ENCODE data around the gene RFFL. TPM values are rescaled to one million over a fixed set of nuclear protein-coding genes. Genes with fewer than 3 reads are reported as not detected.
"Not testable (repeated sequence)": the region's sequence is repeated elsewhere in the genome, so short reads cannot be mapped to it uniquely, and the experiment has no call there.

RFFL gene, protein sequence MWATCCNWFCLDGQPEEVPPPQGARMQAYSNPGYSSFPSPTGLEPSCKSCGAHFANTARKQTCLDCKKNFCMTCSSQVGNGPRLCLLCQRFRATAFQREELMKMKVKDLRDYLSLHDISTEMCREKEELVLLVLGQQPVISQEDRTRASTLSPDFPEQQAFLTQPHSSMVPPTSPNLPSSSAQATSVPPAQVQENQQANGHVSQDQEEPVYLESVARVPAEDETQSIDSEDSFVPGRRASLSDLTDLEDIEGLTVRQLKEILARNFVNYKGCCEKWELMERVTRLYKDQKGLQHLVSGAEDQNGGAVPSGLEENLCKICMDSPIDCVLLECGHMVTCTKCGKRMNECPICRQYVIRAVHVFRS
- 10 to 100 TPM; 22.1 to 26.2 (median 22.9) TPM for polyA plus RNA-seq (ENCODE audit: insufficient read length in 3 of 3)
- long read RNA-seq, donor 1, full-length matches to known transcripts = 1 of 7 reads
- long read RNA-seq, donor 1, partial matches to known transcripts = 6 of 7 reads
- long read RNA-seq, donor 1, other reads (novel, unspliced or antisense) = 0 of 7 reads
- long read RNA-seq, donor 2, full-length matches to known transcripts = 1 of 1 reads
- long read RNA-seq, donor 2, partial matches to known transcripts = 0 of 1 reads
- long read RNA-seq, donor 2, other reads (novel, unspliced or antisense) = 0 of 1 reads
- long read RNA-seq, donor 3, full-length matches to known transcripts = 1 of 1 reads
- long read RNA-seq, donor 3, partial matches to known transcripts = 0 of 1 reads
- long read RNA-seq, donor 3, other reads (novel, unspliced or antisense) = 0 of 1 reads
- long read RNA-seq, donor 4, partial matches to known transcripts = 24 of 24 reads
- long read RNA-seq, donor 4, other reads (novel, unspliced or antisense) = 0 of 24 reads
- long read RNA-seq, donor 5 = 0 reads
- long read RNA-seq, donor 6, full-length matches to known transcripts = 2 of 34 reads
- long read RNA-seq, donor 6, partial matches to known transcripts = 32 of 34 reads
- long read RNA-seq, donor 6, other reads (novel, unspliced or antisense) = 0 of 34 reads
- long read RNA-seq, donor 7 = 0 reads
- long read RNA-seq, donor 8 = 0 reads
- long read RNA-seq, donor 9, full-length matches to known transcripts = 1 of 1 reads
- long read RNA-seq, donor 9, partial matches to known transcripts = 0 of 1 reads
- long read RNA-seq, donor 9, other reads (novel, unspliced or antisense) = 0 of 1 reads
- long read RNA-seq, donor 10 = 0 reads
- long read RNA-seq, donor 11, full-length matches to known transcripts = 1 of 1 reads
- long read RNA-seq, donor 11, partial matches to known transcripts = 0 of 1 reads
- long read RNA-seq, donor 11, other reads (novel, unspliced or antisense) = 0 of 1 reads
- long read RNA-seq, donor 12 = 0 reads
- long read RNA-seq, donor 13 = 0 reads
- long read RNA-seq, donor 14 = 0 reads
- long read RNA-seq, donor 15 = 0 reads
- long read RNA-seq, donor 16, full-length matches to known transcripts = 3 of 3 reads
- long read RNA-seq, donor 16, partial matches to known transcripts = 0 of 3 reads
- long read RNA-seq, donor 16, other reads (novel, unspliced or antisense) = 0 of 3 reads

DNA sequence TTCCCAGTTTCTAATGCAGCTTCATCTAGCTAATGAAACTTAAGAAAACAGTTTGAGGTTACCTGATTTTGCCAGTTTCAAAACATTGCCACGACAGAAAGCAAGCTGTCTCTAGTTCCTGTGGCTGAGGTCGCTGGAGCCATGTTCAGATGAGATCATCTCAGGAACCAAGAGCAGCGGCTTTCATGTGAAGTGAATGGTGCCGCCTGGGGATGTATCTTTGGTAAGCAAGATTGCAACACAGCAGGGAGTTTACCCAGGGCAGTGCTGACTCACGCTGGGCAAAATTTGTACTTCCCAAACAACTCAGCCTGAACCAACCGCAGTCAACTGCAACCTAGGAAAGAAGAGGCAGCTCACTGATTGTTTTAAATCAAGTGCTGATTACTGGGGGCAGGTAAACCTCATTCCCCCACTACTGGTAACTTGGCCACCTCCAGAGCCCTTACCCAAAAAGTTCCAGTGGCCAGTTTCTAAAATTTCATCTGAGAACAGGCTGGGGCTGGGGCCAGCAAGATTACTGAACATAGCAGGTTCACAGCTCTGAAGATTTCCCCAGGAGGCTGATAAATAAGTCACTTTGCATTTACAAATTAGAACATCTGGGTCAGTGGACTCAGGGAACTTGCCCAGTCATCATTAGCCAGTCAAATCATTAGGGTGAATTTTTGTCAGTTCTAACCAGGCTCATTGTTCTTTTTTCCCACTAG, at the start of gene RFFL:
Gene RFFL, minus strand, starts transcription at position 194 of the 710 bp plus-strand sequence. CDS start 37,154 bp downstream, outside the sequence.
- peak; percentile 35 to 81 (median 58) for DNase-seq (ENCODE audit: extremely low read depth in 1 of 11, low read depth in 9 of 11, low spot score in 4 of 11)

DNA sequence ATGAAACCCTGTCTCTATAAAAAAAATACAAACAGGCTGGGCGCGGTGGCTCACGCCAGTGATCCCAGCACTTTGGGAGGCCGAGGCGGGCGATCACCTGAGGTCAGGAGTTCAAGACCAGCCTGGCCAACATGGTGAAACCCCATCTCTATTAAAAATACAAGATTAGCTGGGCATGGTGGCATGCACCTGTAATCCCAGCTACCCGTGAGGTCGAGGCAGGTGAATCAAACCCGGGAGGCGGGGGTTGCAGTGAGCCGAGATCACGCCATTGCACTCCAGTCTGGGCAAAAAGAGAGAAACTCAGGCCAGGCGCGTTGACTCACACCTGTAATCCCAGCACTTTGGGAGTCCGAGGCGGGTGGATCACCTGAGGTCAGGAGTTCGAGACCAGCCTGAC, 47.3 kb upstream of the RFFL start:
- DNase-seq (ENCODE audit: extremely low read depth in 1 of 11, low read depth in 9 of 11, low spot score in 4 of 11) = not testable (repeated sequence)

DNA sequence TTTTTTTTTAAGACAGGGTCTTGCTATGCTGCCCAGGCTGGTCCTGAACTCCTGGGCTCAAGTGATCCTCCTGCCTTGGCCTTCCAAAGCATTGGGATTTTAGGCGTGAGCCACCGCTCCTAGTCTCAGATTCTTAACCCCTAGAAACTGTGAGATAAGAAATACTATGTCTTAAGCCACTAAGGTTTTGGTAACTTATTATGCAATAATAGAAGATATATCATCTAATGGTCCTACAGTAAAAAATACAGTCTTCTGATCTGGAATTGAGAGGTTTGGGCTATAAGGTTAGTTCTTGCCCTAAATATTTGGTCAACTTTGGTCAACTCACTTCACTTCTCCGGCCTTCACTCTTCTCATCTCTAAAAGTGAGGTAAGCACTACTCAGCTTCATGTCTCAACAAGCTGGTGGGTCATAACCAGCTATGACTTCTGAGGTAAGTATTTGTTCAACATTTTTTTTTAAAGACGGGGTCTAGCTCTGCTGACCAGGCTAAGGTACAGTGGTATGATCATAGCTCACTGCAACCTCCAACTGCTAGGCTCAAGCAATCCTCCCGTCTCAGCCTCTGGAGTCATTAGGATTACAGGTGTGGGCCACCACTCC, 41.4 kb upstream of the RFFL start:
- no peak for DNase-seq (ENCODE audit: extremely low read depth in 1 of 11, low read depth in 9 of 11, low spot score in 4 of 11)

DNA sequence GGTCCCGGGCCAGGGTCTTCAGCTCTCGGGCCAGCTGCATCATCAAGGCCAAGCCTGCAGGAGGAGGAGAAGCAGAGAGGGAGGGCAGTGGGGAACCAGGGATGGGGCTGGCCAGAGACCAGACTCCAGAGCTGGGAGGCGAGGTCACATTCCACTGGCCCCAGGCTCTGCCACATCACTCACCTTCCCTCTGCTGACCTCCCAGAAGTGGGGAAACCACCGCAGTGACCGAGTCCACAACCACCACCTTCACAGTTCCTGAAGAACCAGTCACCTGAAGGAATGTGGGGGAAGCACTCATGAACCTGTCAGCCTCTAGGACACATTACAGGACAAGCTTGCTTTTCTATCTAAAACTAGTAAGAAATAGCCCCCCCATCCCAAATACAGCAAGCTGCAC, 39.8 kb upstream of the RFFL start:
- DNase-seq (ENCODE audit: extremely low read depth in 1 of 11, low read depth in 9 of 11, low spot score in 4 of 11) = no peak

DNA sequence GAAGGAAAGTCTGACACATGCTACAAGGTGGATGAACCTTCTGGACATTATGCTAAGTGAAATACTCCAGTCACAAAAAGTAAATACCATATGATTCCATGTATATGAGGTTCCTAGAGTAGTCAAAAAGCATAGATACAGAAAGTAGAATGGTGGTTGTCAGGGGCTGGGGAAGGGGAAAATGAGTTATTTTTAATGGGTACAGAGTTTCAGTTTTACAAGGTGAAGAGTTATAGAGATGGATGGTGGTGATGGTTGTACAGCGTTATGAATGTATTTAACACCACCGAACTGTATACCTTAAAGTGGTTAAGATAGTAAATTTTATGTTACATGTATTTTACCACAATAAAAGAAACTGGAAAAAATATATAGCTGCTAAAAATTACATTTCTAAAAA, 38.2 kb upstream of the RFFL start:
- DNase-seq (ENCODE audit: extremely low read depth in 1 of 11, low read depth in 9 of 11, low spot score in 4 of 11) = no peak

DNA sequence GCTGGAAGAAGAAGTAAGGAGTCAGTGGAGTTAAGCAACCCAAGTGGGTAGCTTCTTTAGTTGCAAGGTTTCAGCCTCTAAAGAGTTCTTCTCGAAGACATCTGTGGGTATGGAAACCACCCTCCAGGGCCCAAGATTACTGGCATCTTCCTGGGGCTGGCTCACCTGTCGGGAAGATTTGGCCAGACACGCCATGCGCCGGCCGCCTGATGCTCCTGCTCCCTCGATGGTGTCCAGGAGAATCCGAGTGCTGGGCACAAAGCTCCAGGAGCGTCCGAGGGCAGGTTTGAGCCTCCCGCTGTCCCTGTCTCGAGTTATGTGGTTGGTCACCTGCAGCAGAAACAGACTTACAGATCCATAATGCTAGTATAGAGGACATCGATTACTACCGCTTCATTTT, 37.5 kb upstream of the RFFL start:
- no peak for DNase-seq (ENCODE audit: extremely low read depth in 1 of 11, low read depth in 9 of 11, low spot score in 4 of 11)

DNA sequence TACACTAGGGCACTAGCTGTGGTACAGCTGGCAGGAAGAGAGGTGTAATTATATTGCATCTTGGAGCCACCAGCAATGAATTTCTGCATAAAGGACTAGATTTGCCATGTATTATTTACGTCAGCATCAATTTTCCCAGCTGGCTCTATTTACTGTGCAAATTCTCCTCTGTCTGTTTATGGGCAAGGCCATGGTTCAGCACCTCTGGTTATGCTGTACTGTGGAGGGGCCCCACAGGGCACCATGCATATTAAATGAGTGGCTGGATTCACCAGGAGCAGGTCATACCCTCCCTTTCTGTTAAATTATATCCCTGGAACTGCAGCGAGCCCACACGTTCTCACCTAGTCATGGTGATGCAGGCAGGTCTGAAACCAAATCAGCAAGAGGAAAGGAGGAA, 36.4 kb upstream of the RFFL start:
- DNase-seq (ENCODE audit: extremely low read depth in 1 of 11, low read depth in 9 of 11, low spot score in 4 of 11) = peak in 1 of 11 donors; percentile 3

DNA sequence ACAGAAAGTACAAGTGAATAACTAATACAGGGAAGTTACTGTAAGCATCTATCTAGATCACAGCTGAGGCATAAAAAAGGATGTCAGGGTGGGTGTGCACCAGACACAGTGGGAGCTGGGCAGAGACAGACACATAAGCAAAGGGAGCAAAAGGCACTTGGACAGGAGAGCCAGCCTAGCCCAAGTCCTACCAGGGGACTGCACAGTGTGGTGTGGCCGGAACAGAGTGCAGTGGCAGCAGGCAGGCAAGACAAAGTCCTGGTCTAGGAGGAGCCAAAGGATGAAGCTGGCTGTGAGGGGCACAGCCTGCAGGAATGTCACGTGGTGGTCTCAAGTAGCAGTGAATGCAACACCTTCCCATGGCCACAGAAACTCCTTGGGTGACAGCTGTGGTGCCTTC, 34.3 kb upstream of the RFFL start:
- no peak for DNase-seq (ENCODE audit: extremely low read depth in 1 of 11, low read depth in 9 of 11, low spot score in 4 of 11)

DNA sequence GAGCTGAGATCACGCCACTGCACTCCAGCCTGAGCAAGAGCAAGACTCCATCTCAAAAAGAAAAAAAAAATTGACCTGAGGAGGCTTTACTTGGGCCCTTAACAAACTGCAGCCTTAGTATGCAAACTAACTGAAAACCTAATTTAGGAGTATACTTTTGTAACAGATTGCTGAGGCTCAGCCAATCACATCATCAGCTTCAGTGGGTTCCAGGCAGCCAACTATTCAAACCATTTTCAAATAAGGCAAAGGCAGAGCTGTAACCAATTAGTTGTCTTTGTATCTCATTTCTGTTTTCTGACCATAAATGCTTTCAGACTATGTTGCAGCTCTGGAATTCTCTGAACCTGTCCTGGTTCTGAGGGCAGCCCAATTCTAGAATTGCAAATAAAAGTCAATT, 32.2 kb upstream of the RFFL start:
- DNase-seq (ENCODE audit: extremely low read depth in 1 of 11, low read depth in 9 of 11, low spot score in 4 of 11) = no peak

DNA sequence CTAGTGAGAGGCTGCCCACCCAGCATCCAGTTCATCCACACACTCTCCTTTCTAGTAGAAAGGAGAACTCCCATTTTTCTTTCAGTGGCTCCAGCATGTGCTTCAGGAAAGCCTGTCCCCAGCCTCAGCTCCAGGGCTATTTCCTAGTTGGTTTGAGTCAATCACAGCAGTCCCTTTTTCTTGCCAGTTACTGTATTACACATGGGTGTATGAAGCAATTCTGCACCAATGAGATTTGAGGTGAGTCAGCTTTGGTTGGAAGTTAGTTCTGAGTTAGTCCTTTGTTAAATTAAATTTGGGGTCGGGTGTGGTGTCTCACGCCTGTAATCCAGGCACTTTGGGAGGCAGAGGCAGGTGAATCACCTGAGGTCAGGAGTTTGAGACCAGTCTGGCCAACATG, 31.4 kb upstream of the RFFL start:
- DNase-seq (ENCODE audit: extremely low read depth in 1 of 11, low read depth in 9 of 11, low spot score in 4 of 11) = no peak

DNA sequence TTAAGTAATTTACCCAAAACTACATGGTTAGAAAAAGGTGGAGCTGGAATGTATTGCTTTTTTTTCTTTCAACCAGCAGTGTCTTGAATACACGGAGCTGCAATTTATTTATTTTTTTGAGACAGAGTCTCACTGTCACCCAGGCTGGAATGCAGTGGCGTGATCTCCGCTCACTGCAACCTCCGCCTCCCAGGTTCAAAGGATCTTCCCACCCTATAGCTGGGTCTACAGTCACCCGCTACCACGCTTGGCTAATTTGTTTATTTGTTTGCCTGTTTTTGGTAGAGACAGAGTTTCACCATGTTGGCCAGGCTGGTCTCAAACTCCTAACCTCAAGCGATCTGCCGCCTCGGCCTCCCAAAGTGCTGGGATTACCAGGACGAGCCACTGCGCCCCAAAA, 27.2 kb upstream of the RFFL start:
- DNase-seq (ENCODE audit: extremely low read depth in 1 of 11, low read depth in 9 of 11, low spot score in 4 of 11) = not testable (repeated sequence)

DNA sequence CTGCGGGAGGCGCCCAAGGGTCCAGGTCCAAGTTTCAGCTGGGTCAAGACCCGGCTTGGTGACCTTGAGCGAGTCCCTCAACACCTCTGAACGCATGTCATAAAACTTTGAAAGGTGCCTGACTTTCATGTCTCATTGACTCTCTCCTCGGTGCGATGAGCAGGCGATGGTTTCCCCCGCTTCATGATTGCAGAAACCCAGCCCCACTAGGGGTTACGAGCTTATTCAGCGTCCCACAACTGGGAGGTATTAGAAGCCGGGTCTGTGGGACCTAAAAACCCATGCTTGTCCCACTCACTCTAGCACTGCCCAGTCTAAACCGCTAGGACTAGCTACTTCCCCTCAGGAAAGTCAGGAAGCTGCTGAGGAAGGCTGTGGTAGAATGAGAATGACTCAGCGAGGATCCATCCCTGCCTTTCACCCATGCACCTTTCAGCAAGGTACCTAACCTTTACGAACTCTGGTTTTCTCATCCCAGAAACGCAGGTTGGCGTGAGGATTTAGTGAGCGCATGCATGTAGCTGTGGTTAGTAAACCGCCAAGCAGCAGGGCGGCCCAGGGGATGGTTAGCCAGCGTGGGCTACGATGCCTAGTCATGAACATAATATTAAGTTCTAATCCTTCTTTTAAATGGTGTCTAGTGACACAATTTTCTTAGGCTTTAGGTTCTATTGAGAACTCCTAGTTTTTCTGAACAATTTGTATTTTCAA, 26.2 kb upstream of the RFFL start:
- DNase-seq (ENCODE audit: extremely low read depth in 1 of 11, low read depth in 9 of 11, low spot score in 4 of 11) = peak in 1 of 11 donors; percentile 17

DNA sequence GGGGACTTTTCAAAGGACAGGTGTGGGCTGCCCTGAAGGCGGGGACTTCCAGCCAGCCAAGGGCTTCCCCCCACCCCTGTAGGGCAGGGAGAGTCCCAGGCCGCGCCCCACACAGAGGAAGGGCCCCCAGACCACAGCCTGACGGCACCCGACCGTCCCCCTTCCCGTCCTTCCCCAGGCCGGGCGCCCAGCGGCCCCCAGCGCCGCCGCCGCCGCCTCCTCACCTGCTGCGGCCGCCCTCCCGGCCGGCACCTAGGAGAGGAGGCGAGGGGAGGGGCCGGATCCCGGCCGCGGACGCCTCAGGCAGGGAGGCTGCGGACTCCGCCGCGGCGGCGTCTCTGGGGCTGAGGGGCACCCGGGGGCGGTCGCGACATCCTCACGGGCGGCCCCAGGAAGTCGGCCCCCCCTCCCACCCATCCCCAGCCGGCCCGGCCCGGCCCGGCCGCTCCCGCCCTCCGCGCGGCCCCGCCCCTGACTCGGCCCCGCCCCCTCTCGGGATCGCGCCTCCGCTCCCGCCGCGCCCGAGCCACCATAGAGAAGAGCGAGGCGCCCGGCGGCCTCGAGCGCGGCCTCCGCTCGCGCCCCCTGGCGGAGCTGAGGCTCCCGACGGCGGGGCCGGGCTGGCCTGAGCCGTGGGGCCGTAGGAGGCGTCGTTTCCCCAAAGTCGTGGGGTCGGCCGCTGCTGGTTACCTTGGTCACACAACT, 25.5 kb upstream of the RFFL start:
- peak in 10 of 11 donors; percentile 60 to 84 (median 81) for DNase-seq (ENCODE audit: extremely low read depth in 1 of 11, low read depth in 9 of 11, low spot score in 4 of 11)

DNA sequence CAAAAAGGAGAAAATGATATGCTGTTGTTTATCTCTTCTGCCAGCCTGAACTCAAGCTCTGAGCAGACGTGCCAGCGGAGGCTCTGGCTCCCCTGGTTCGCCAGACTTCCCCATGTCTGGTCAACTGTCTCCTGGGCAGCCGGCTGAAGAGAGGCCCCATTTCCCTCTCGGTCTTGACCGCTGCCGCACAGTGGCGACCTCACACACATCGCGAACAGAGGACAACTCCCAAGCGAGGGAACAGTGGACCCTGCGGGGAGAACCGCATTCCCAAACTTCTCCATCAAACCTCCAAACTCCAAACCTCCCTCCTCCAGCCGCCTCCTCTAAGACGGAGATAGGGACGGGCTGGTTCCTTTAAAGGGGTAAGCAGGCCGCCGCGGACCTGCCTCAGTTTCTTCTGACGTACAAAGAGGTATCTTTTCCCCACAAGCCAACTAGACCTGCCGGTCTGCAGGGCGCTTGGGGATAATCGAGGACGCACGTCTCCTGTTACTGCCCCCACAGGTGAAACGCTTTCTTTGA, 24.9 kb upstream of the RFFL start:
- peak in 8 of 11 donors; percentile 28 to 43 (median 35) for DNase-seq (ENCODE audit: extremely low read depth in 1 of 11, low read depth in 9 of 11, low spot score in 4 of 11)

DNA sequence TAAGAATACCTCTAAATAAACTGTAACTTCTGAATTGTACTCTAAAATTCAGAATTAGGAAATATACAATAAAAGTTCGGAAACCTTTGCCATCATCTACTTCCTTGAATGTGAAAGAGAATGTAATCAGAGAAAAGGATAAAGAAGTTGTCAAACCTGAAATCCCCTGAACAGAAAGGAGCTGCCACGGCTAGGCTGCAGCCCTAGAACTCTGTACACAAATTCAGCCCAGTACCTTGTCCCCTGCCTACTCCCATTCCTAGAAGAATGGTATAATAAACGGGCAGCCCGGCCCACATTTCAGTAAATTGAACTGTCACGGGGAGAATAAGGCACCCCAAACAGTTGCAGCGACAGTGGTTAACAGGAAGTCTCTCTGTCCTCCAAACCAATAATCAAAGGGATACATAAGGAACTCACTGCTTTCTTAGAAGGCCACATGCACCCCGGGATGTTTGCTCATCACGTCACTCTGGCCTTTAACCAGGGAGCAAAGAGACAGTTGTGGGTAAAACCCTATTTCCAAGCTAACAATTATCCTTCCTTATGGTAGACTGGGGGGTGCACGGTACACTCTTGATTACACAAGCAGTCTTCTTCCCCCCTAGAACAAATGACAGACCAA, 24.3 kb upstream of the RFFL start:
- peak in 3 of 11 donors; percentile 17 to 28 (median 27) for DNase-seq (ENCODE audit: extremely low read depth in 1 of 11, low read depth in 9 of 11, low spot score in 4 of 11)
